GM23248 (cell line): Measurements from ENCODE around the gene ZFAND2B.

Experiments
- EZH2 ChIP-seq: fragments of 200-600 bp; sonication (generic); IDR thresholded peaks from 2 replicates; pipeline ENCODE4 v1.6.1; 2018; ENCODE audit warnings: antibody characterized with exemption, mild to moderate bottlenecking; ENCODE audit not compliant: insufficient read depth, poor library complexity, severe bottlenecking
- EZH2phosphoT487 ChIP-seq: fragments of 200-600 bp; sonication (generic); IDR thresholded peaks from 2 replicates; pipeline ENCODE4 v1.6.1; 2018; ENCODE audit warnings: antibody characterized with exemption, moderate library complexity, mild to moderate bottlenecking, low read depth; ENCODE audit not compliant: insufficient read depth

DNA sequence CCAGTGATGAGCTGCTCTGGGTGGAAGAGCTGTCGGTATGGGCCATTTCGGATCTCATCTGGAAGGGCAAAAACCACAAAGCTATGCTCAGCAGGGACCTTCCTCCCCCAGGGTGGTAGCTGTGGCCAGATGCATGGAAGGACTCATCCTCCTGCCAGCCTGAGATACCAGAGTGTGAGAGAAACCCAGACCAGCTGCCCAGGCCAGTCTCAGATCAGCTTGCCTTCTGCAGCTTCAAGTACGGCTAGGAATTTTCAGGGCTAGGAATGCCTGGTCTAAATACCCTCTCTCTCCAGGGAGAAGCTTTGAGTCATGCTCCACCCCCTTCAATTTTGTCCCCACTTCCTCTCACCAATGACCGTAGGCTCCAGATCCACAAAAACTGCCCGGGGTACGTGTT is 45.1 kb downstream of the ZFAND2B start:
- TF ChIP-seq EZH2phosphoT487 (no peak), EZH2 (no peak)
